HepG2 (cell line): ENCODE data around the gene PYCR2. TPM values are rescaled to one million over a fixed set of nuclear protein-coding genes. Genes with fewer than 3 reads are reported as not detected.

Source experiments
- ATAC-seq: fragments of 200-7000 bp; cut with Tn5 transposase; 3 replicates; pipeline ENCODE4 v1.9.1; 2020; ENCODE audit warnings: mild to moderate bottlenecking, moderate library complexity
- BruUV-seq: library from RNA; stranded (reverse); fragments of 400-500 nt; replicated peaks from 2 replicates; lab custom pipeline; 2021; lab: Mats Ljungman, UMichigan
- CTCF ChIA-PET: fragments of 300-600 bp; formaldehyde crosslinking; extraction: SDS; loops from one replicate; lab custom pipeline; 2021; ENCODE audit warnings: low total read pairs, inconsistent platforms, low intra/inter-chr PET ratio; lab: Yijun Ruan, JAX
- POLR2A ChIA-PET: fragments of 350-600 bp; sonication (Branson Sonifier 250); formaldehyde crosslinking; loops from one replicate; lab custom pipeline; 2020; ENCODE audit warnings: antibody characterized with exemption, inconsistent platforms; lab: Yijun Ruan, JAX
- DNase-seq: peaks from one replicate; pipeline ENCODE4 v3.0.0-alpha.2; 2015; ENCODE audit warnings: low spot score
- FAIRE-seq: peaks from 3 replicates; lab custom pipeline; 2011; peaks lifted over from hg19 to GRCh38; lab: Jason Lieb, UNC
- H2AFZ ChIP-seq: one replicate; pipeline ENCODE4 v1.6.1; 2011; ENCODE audit warnings: low read length, inconsistent platforms
- H3K27ac ChIP-seq: fragments of 300-600 bp; 3 replicates; pipeline ENCODE4 v1.8.0; 2011; ENCODE audit warnings: mixed run types, mild to moderate bottlenecking, mixed read lengths, low read length, inconsistent platforms; ENCODE audit not compliant: insufficient read depth; ENCODE audit errors: extremely low read length
- H3K27me3 ChIP-seq, 2 experiments: fragments of 200-600 bp in 1 of 2; 2 replicates in 1 of 2; 3 replicates in 1 of 2; pipeline versions ENCODE4 v1.6.0 to v1.8.0; 2011; ENCODE audit warnings: low read length in 2 of 2, mild to moderate bottlenecking in 2 of 2, moderate library complexity in 2 of 2, inconsistent platforms in 1 of 2; ENCODE audit not compliant: insufficient read depth in 2 of 2, control insufficient read depth in 1 of 2
- H3K36me3 ChIP-seq, 2 experiments: fragments of 200-600 bp in 1 of 2; replicated peaks in 1 of 2; 2 replicates in 1 of 2; 3 replicates in 1 of 2; pipeline versions ENCODE4 v1.5.1 to v1.8.0; 2011; ENCODE audit warnings: low read length in 2 of 2, inconsistent platforms in 1 of 2; ENCODE audit not compliant: insufficient read depth in 2 of 2, control insufficient read depth in 1 of 2
- H3K4me1 ChIP-seq: 2 replicates; pipeline ENCODE4 v1.5.1; 2012; ENCODE audit warnings: low read length, inconsistent platforms; ENCODE audit not compliant: insufficient read depth
- H3K4me2 ChIP-seq: 2 replicates; pipeline ENCODE4 v1.6.0; 2011; ENCODE audit warnings: low read depth, low read length, inconsistent platforms
- H3K4me3 ChIP-seq, 3 experiments: fragments of 200-600 bp in 1 of 3; sonication (generic), shearing (Covaris generic) in 1 of 3; replicated peaks in 1 of 3; 2 replicates each; pipeline ENCODE4 v1.5.1; 2011 to 2016; ENCODE audit warnings: low read length in 3 of 3, inconsistent platforms in 2 of 3, low read depth in 2 of 3, mild to moderate bottlenecking in 2 of 3, control low read depth in 1 of 3, mixed read lengths in 1 of 3; ENCODE audit not compliant: insufficient read depth in 1 of 3
- H3K79me2 ChIP-seq: one replicate; pipeline ENCODE4 v1.6.1; 2011; ENCODE audit warnings: low read length, inconsistent platforms; ENCODE audit not compliant: insufficient read depth
- H3K9ac ChIP-seq: 2 replicates; pipeline ENCODE4 v1.6.0; 2011; ENCODE audit warnings: mild to moderate bottlenecking, low read depth, low read length, inconsistent platforms; ENCODE audit not compliant: insufficient read depth
- H3K9me3 ChIP-seq: 2 replicates; pipeline ENCODE4 v1.5.1; 2012; ENCODE audit warnings: mild to moderate bottlenecking, low read length
- H4K20me1 ChIP-seq: 2 replicates; pipeline ENCODE4 v1.6.0; 2011; ENCODE audit warnings: inconsistent platforms, mild to moderate bottlenecking, low read length, moderate library complexity; ENCODE audit not compliant: insufficient read depth
- CBX1 ChIP-seq: IDR thresholded peaks from one replicate; pipeline ENCODE4 v1.6.1; 2016; ENCODE audit warnings: antibody characterized with exemption, low read depth
- FOXA3 ChIP-seq: IDR thresholded peaks from 2 replicates; pipeline ENCODE4 v1.6.1; 2016; ENCODE audit warnings: missing genetic modification reagents, missing compliant biosample characterization
- GATAD2A ChIP-seq: IDR thresholded peaks from 2 replicates; pipeline ENCODE4 v1.6.1; 2016
- KDM5B ChIP-seq: sonication (generic); formaldehyde crosslinking; IDR thresholded peaks from 2 replicates; pipeline ENCODE4 v1.4.0; 2020; ENCODE audit warnings: missing genetic modification reagents, mild to moderate bottlenecking, borderline replicate concordance
- KLF13 ChIP-seq: sonication (generic); formaldehyde crosslinking; IDR thresholded peaks from 2 replicates; pipeline ENCODE4 v1.4.0; 2020; ENCODE audit warnings: mild to moderate bottlenecking, missing genetic modification reagents
- MAZ ChIP-seq, 2 experiments: sonication (generic) in 1 of 2; formaldehyde crosslinking in 1 of 2; IDR thresholded peaks; 2 replicates each; pipeline versions ENCODE4 v1.5.0 to v1.6.1; 2012 to 2020; ENCODE audit warnings: low read depth in 2 of 2, mild to moderate bottlenecking in 2 of 2, borderline replicate concordance in 1 of 2, improper control_type of control experiment in 1 of 2, low read length in 1 of 2, missing genetic modification reagents in 1 of 2, moderate library complexity in 1 of 2
- NR2C2 ChIP-seq: sonication (generic); formaldehyde crosslinking; IDR thresholded peaks from 2 replicates; pipeline ENCODE4 v1.4.0; 2020; ENCODE audit warnings: missing genetic modification reagents, mild to moderate bottlenecking, moderate library complexity, borderline replicate concordance
- RBM39 ChIP-seq: fragments of 200-400 bp; formaldehyde crosslinking; IDR thresholded peaks from one replicate; pipeline ENCODE4 v1.6.1; 2018; ENCODE audit warnings: antibody characterized with exemption, mild to moderate bottlenecking, low read depth, low read length; ENCODE audit not compliant: poor library complexity, severe bottlenecking
- SYNCRIP ChIP-seq: fragments of 200-400 bp; formaldehyde crosslinking; IDR thresholded peaks from 2 replicates; pipeline ENCODE4 v1.6.1; 2018; ENCODE audit warnings: mild to moderate bottlenecking, low read depth, low read length; ENCODE audit not compliant: insufficient read depth
- TARDBP ChIP-seq: sonication (generic); formaldehyde crosslinking; IDR thresholded peaks from 2 replicates; pipeline ENCODE4 v1.8.0; 2022; ENCODE audit warnings: mild to moderate bottlenecking, missing genetic modification reagents
- ZBTB7A ChIP-seq: sonication (generic); formaldehyde crosslinking; IDR thresholded peaks from 2 replicates; pipeline ENCODE4 v1.8.0; 2022; ENCODE audit warnings: mild to moderate bottlenecking, missing genetic modification reagents
- ZBTB8A ChIP-seq: sonication (generic); formaldehyde crosslinking; IDR thresholded peaks from 2 replicates; pipeline ENCODE4 v1.4.0; 2020; ENCODE audit warnings: mild to moderate bottlenecking, low read depth, missing genetic modification reagents, borderline replicate concordance
- ZKSCAN5 ChIP-seq: sonication (generic); formaldehyde crosslinking; IDR thresholded peaks from 2 replicates; pipeline ENCODE4 v1.5.1; 2020; ENCODE audit warnings: mild to moderate bottlenecking, missing genetic modification reagents
- ZNF136 ChIP-seq: sonication (generic); formaldehyde crosslinking; IDR thresholded peaks from 2 replicates; pipeline ENCODE4 v1.8.1; 2022; ENCODE audit warnings: low read depth, mild to moderate bottlenecking, moderate library complexity, missing genetic modification reagents
- ZNF253 ChIP-seq: sonication (generic); formaldehyde crosslinking; IDR thresholded peaks from 2 replicates; pipeline ENCODE4 v1.8.0; 2022; ENCODE audit warnings: mild to moderate bottlenecking, missing genetic modification reagents, borderline replicate concordance
- ZNF30 ChIP-seq: sonication (generic); formaldehyde crosslinking; IDR thresholded peaks from 2 replicates; pipeline ENCODE4 v1.5.0; 2020; ENCODE audit warnings: mild to moderate bottlenecking, missing genetic modification reagents
- ZNF33B ChIP-seq: sonication (generic); formaldehyde crosslinking; IDR thresholded peaks from 2 replicates; pipeline ENCODE4 v1.5.1; 2020; ENCODE audit warnings: mild to moderate bottlenecking, missing genetic modification reagents
- ZNF382 ChIP-seq: sonication (generic); formaldehyde crosslinking; IDR thresholded peaks from 2 replicates; pipeline ENCODE4 v1.5.0; 2020; ENCODE audit warnings: missing genetic modification reagents, mild to moderate bottlenecking, borderline replicate concordance
- ZNF432 ChIP-seq: sonication (generic); formaldehyde crosslinking; IDR thresholded peaks from 2 replicates; pipeline ENCODE4 v1.5.0; 2020; ENCODE audit warnings: missing genetic modification reagents, mild to moderate bottlenecking, borderline replicate concordance
- ZNF510 ChIP-seq: sonication (generic); formaldehyde crosslinking; IDR thresholded peaks from 2 replicates; pipeline ENCODE4 v1.4.0; 2020; ENCODE audit warnings: low read depth, mild to moderate bottlenecking, missing genetic modification reagents
- ZNF569 ChIP-seq: sonication (generic); formaldehyde crosslinking; IDR thresholded peaks from 2 replicates; pipeline ENCODE4 v1.5.0; 2020; ENCODE audit warnings: mild to moderate bottlenecking, missing genetic modification reagents, moderate library complexity, borderline replicate concordance
- ZNF598 ChIP-seq: sonication (generic); formaldehyde crosslinking; IDR thresholded peaks from 2 replicates; pipeline ENCODE4 v1.5.1; 2020; ENCODE audit warnings: mild to moderate bottlenecking, missing genetic modification reagents, borderline replicate concordance
- ZNF891 ChIP-seq: sonication (generic); formaldehyde crosslinking; IDR thresholded peaks from 2 replicates; pipeline ENCODE4 v1.5.0; 2020; ENCODE audit warnings: mild to moderate bottlenecking, missing genetic modification reagents
- WGBS: methylation state at CpG from one replicate; pipeline ENCODE4 v1.1.6; 2017; ENCODE audit warnings: low lambda C conversion rate; 5-methylcytosine and 5-hydroxymethylcytosine counted together
- in situ Hi-C: cut with HindIII; loops from 2 replicates; pipeline ENCODE4 v1.10.0; 2017; ENCODE audit warnings: low pct_unique_long_range_greater_than_20kb; ENCODE audit not compliant: extremely low pct_ligation_motif_present
- intact Hi-C: fragments of 100-400 bp; cut with micrococcal nuclease; formaldehyde crosslinking; loops from one replicate; pipeline ENCODE4 v1.10.0; 2022; ENCODE audit not compliant: unreplicated experiment
- polyA plus RNA-seq, 8 experiments: library from polyadenylated mRNA; depleted of rRNA in 3 of 8; stranded (reverse) in 7 of 8; unstranded in 1 of 8; fragments of >200 nt; fragmentation: Illumina TruSeq in 4 of 8; extraction: Trizol in 4 of 8; gene quantifications; 2 replicates each; pipeline versions ENCODE4 v1.2.1 to v1.2.3, GENCODE V29; 2011 to 2016; ENCODE audit warnings: low read depth in 4 of 8, missing spikeins in 1 of 8, mixed read lengths in 1 of 8; ENCODE audit not compliant: insufficient read depth in 1 of 8
- total RNA-seq, 5 experiments: library from RNA; depleted of rRNA; stranded (reverse); fragments of >200 nt; fragmentation: Illumina TruSeq; extraction: Trizol; gene quantifications; 2 replicates each; pipeline ENCODE4 v1.2.3, GENCODE V29; 2016; ENCODE audit warnings: low read depth in 1 of 5

PYCR2 gene
- total and polyA plus RNA-seq, 2 of the 13 experiments (the other 11 are each of a cell fraction or from before 2014, with no cell fraction given) = 47.2 to 47.8 TPM

DNA sequence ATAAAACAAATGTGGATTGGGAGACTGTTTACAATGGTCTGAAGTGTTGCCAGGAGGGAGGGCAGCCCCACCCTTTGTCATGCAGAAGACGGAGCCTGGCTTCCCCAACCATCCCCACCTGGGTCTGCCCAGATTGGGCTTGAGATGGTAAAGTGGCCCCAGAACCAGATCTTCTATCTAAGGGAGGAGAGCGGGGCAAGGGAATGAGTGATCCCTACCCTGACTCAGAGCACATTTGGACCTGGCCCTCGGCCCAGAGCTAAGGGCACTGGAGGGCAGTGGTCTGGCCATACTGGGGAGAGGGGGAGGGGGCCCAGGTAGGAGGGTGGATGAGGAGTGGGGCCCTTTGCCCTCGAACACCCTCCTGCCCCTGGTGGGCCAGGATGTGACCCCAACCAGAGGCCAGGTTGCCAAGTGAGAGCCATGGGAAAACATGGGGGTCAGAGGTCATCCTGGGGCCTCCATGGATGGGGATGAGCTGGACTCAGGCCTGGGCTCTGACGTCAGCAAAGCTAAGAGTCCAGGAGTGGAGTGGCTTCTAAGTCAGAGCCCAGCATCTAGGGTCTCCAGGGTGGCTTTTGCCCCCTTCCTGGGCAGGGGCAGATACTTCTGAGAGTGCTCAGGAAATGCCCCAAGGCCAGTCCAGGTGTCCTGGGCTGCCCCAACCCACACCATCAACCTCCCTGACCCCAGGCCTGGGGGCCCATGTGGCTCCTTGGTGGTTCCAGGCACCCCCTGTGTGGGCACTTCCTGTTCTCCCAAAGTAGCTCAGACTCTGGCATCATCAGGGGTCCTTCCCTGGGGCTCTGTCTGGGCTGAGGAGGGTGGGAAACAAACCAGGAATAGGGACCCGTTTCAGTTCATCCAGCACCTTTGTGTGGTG, 33.5 kb downstream of the PYCR2 start (continued):
- TF ChIP-seq GATAD2A (CRISPR knock-in tag) = peak; percentile 73
- TF ChIP-seq MAZ (IDR thresholded peaks at IDR 0.05; ENCODE audit: borderline replicate concordance, low read depth, low read length) = no peak
- no peak for TF ChIP-seq MAZ (CRISPR knock-in tag; IDR thresholded peaks at IDR 0.05; ENCODE audit: low read depth)
- no peak for TF ChIP-seq CBX1
- peak; percentile 51 for TF ChIP-seq FOXA3 (CRISPR knock-in tag)
- 0 out of 2 replicates have a peak, but pooled peaks have one; percentile 31 for TF ChIP-seq KDM5B (CRISPR knock-in tag)

- intact Hi-C loops = loop anchor here (10.0 kb wide), 1 partner anchor 85 kb away; no protein-coding TSS in a partner anchor
- H3K79me2 ChIP-seq = no peaks in the 10 kb centered on the region
- peak overlapping the region in 2 of 3 experiments; percentile 9 to 76; a peak in 2 of 6 replicates for H3K4me3 ChIP-seq
- in situ Hi-C loops = no loop called here
- no TSS peak for BruUV-seq
- peak overlapping the region; percentile 83 for H3K4me2 ChIP-seq
- DNase-seq = no peak
- no peaks in the 10 kb centered on the region for H3K36me3 ChIP-seq
- ChIA-PET POLR2A (interaction anchor here (0.5 to 3.7 kb wide), 4 partner anchors 9 to 139 kb away, joined by 3 to 28 read pairs (median 5); partner anchors contain the start of genes PYCR2, SRP9 and TMEM63A), CTCF (no interaction called here)
- no peaks in the 10 kb centered on the region for H3K9me3 ChIP-seq
- no peak overlapping the region for H2AFZ ChIP-seq
- FAIRE-seq = no peak
- peaks cover 68% of the 10 kb centered on the region for H3K4me1 ChIP-seq
- TF ChIP-seq ZNF382 = no peak
- TF ChIP-seq RBM39 = no peak
- TF ChIP-seq ZBTB7A (CRISPR knock-in tag) = no peak
- TF ChIP-seq ZNF30 (CRISPR knock-in tag) = no peak
- no peak for TF ChIP-seq ZNF891
- no peak for TF ChIP-seq KLF13 (CRISPR knock-in tag)
- no peak for TF ChIP-seq ZNF510 (CRISPR knock-in tag)
- no peak for TF ChIP-seq ZNF598
- no peak for TF ChIP-seq ZNF33B (CRISPR knock-in tag)
- no peak for TF ChIP-seq ZKSCAN5 (CRISPR knock-in tag)
- TF ChIP-seq ZBTB8A (CRISPR knock-in tag) = no peak
- TF ChIP-seq ZNF253 (CRISPR knock-in tag) = no peak
- TF ChIP-seq SYNCRIP = no peak
- TF ChIP-seq ZNF569 (CRISPR knock-in tag) = no peak
- TF ChIP-seq ZNF432 = no peak
- no peak for TF ChIP-seq GATAD2A (CRISPR knock-in tag)
- TF ChIP-seq ZNF136 (CRISPR knock-in tag) = no peak
- TF ChIP-seq TARDBP (CRISPR knock-in tag) = no peak
- TF ChIP-seq NR2C2 (CRISPR knock-in tag) = no peak
- no peaks in the 10 kb centered on the region for H4K20me1 ChIP-seq
- H3K9ac ChIP-seq = peak overlapping the region; percentile 11; the same call in 1 of the 2 replicates
- no peak overlapping the region for H3K27ac ChIP-seq
- 9% methylated on average over 5 of the region's 5 CpGs for WGBS
- no peaks in the 10 kb centered on the region; a peak in 1 of 5 replicates for H3K27me3 ChIP-seq
- ATAC-seq = no peak
Observed at GRCh38 chr1:225889743-225890142, 34.3 kb downstream of the PYCR2 start.
